Measurements from ENCODE around the gene ICE1. TPM values are rescaled to one million over a fixed set of nuclear protein-coding genes. Genes with fewer than 3 reads are reported as not detected.

The ICE1 gene
- total and polyA plus RNA-seq, 9 of the 15 experiments (the other 6 are each of a cell fraction or from before 2014, with no cell fraction given): 4.9 to 47.4 (median 28.2) TPM

DNA sequence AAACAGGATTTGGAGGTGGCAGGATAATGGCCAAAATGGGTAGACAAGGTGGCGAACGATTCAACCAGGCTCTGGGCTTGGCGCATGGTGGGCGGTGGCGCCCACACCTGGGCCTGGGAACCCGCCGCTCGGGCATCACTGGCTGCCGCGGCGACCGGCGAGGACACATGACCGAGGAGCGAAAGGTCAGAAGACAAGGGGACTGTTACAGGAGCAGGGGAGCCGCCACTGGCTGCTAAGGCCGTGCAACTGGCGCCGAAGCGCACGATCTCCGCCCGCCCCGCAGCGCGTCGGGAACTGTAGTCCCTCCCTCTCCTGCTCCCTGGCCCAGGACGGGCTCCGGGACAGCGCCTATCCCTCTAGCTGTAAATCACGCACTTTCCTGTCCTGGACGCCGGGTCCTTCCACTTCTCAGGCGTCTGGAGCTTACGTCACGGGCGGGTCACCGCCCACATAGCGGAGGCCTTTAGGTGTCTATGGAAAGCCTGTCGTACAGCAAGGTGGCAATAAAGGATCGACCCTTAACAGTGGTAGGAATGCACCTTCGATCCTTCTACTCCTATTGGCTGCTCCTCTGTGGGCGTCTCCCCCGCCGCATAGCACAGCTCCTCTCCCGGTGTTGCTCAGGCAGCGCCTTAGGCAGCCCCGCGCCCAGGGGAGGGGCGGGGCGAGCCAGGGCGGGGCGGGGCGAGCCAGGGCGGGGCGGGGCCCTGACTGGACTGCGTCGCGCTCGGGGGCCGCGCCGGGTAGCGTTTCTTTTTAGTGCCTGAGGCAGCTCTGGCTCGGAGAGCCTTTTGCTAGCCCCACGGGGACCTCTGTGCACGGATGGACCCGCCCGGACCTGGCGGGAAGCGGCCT is at the start of gene ICE1 (continued):
- no peak for TF ChIP-seq ELK1 (CRISPR knock-in tag; IDR thresholded peaks at IDR 0.05)
- TF ChIP-seq KHSRP (IDR thresholded peaks at IDR 0.05): peak; percentile 78
- TF ChIP-seq ZNF274 (IDR thresholded peaks at IDR 0.05; ENCODE audit: borderline replicate concordance, low read depth, low read length): no peak
- peak; percentile 67 for TF ChIP-seq POLR2B (IDR thresholded peaks at IDR 0.05; ENCODE audit: low read depth, partially characterized antibody)
- TF ChIP-seq SMAD4 (CRISPR knock-in tag; conservative IDR thresholded peaks at IDR 0.05): 0 out of 2 replicates have a peak, but pooled peaks have one; percentile 29
- TF ChIP-seq EGR1 (conservative IDR thresholded peaks at IDR 0.05): peak; percentile 94
- no peak for TF ChIP-seq ARID3A (IDR thresholded peaks at IDR 0.05; ENCODE audit: borderline replicate concordance, low read depth, low read length)
- TF ChIP-seq TRIM28 (IDR thresholded peaks at IDR 0.05): no peak
- TF ChIP-seq, protein P1, sequence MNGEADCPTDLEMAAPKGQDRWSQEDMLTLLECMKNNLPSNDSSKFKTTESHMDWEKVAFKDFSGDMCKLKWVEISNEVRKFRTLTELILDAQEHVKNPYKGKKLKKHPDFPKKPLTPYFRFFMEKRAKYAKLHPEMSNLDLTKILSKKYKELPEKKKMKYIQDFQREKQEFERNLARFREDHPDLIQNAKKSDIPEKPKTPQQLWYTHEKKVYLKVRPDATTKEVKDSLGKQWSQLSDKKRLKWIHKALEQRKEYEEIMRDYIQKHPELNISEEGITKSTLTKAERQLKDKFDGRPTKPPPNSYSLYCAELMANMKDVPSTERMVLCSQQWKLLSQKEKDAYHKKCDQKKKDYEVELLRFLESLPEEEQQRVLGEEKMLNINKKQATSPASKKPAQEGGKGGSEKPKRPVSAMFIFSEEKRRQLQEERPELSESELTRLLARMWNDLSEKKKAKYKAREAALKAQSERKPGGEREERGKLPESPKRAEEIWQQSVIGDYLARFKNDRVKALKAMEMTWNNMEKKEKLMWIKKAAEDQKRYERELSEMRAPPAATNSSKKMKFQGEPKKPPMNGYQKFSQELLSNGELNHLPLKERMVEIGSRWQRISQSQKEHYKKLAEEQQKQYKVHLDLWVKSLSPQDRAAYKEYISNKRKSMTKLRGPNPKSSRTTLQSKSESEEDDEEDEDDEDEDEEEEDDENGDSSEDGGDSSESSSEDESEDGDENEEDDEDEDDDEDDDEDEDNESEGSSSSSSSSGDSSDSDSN (IDR thresholded peaks at IDR 0.05; ENCODE audit: borderline replicate concordance in 1 of 2, low read depth in 2 of 2, low read length in 2 of 2): peak; percentile 37 to 54; a peak in 1 of 4 replicates
- TF ChIP-seq, protein P2, sequence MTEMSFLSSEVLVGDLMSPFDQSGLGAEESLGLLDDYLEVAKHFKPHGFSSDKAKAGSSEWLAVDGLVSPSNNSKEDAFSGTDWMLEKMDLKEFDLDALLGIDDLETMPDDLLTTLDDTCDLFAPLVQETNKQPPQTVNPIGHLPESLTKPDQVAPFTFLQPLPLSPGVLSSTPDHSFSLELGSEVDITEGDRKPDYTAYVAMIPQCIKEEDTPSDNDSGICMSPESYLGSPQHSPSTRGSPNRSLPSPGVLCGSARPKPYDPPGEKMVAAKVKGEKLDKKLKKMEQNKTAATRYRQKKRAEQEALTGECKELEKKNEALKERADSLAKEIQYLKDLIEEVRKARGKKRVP (CRISPR knock-in tag; IDR thresholded peaks at IDR 0.05): no peak; the same call in 1 of the 2 replicates
- no peak for TF ChIP-seq ZNF384 (IDR thresholded peaks at IDR 0.05; ENCODE audit: low read depth, low read length)
- no peak for TF ChIP-seq BDP1 (IDR thresholded peaks at IDR 0.05; ENCODE audit: insufficient read depth, insufficient read length)
- peak in 1 of 2 experiments; percentile 79; a peak in 2 of 4 replicates for TF ChIP-seq HDAC1 (IDR thresholded peaks at IDR 0.05)
- TF ChIP-seq SMAD1 (IDR thresholded peaks at IDR 0.05; ENCODE audit: low read depth, low read length, partially characterized antibody): peak; percentile 92
- peak; percentile 70 for TF ChIP-seq ETV1 (tag; conservative IDR thresholded peaks at IDR 0.05; ENCODE audit: low read depth)
- peak; percentile 83 to 87 for TF ChIP-seq NRF1 (conservative IDR thresholded peaks at IDR 0.05 in 1 of 2, IDR thresholded peaks at IDR 0.05 in 1 of 2)
- TF ChIP-seq, protein P3, sequence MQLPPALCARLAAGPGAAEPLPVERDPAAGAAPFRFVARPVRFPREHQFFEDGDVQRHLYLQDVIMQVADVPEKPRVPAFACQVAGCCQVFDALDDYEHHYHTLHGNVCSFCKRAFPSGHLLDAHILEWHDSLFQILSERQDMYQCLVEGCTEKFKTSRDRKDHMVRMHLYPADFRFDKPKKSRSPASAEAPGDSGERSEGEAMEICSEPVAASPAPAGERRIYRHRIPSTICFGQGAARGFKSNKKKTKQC (CRISPR knock-in tag; IDR thresholded peaks at IDR 0.05): 0 out of 2 replicates have a peak, but pooled peaks have one; percentile 77
- TF ChIP-seq ZNF121 (CRISPR knock-in tag; conservative IDR thresholded peaks at IDR 0.05): no peak

Data from K562 (cell line).